GM21423 (cell line): ENCODE data around the gene ADGRE1.

Experiments
- ATAC-seq: cut with Tn5 transposase; IDR thresholded peaks from one replicate; pipeline ENCODE4 v1.9.1; 2021; ENCODE audit warnings: mild to moderate bottlenecking, moderate library complexity; ENCODE audit not compliant: unreplicated experiment

Gene ADGRE1

GRCh38 chr19:6947745-6948144, 60.4 kb downstream of the ADGRE1 start:
- ATAC-seq, result no peak

DNA sequence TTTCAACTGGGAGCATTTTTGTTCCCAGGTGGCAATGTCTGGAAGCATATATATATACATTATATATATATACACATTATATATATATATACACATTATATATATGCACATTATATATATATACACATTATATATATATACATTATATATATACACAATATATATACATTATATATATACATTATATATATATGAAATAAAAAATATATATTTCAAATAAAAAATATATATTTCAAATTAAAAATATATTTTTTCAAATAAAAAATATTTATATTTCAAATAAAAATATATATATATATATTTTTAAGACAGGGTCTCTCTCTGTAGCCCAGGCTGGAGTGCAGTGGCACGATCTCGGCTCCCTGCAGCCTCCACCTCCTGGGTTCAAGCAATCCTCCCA, 61.5 kb downstream of the ADGRE1 start:
- no peak for ATAC-seq

GRCh38 chr19:6952956-6953355, 65.6 kb downstream of the ADGRE1 start:
- ATAC-seq, result no peak

- no peak for ATAC-seq
Observed at GRCh38 chr19:6955082-6955481, 67.7 kb downstream of the ADGRE1 start.

- ATAC-seq, result no peak
Observed at GRCh38 chr19:6956573-6956972, 69.2 kb downstream of the ADGRE1 start.

DNA sequence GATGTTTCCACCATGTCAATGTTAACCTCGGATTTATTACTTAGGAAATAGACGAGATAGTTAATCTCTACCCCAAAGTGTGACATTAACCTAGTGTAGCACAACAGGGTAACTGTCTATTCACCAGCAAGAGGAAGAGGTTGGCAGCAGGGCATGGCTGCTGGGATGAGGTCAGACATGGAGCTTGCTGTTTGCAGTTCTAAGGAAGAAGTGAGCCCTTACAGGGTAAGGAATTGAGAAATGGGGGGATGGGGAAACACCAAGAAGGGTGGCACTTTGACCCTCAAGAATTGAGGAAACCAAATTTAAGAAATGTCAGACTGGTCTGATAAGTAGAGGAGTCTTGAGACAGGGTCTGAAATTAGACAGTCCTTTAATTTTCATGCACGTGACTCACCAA, 71.4 kb downstream of the ADGRE1 start:
- no peak for ATAC-seq

GRCh38 chr19:6963244-6963852, 76.0 kb downstream of the ADGRE1 start:
- no peak for ATAC-seq

- ATAC-seq, result no peak
Observed at GRCh38 chr19:6963937-6964336, 76.6 kb downstream of the ADGRE1 start.

- no peak for ATAC-seq
Observed at GRCh38 chr19:6967967-6968366, 80.6 kb downstream of the ADGRE1 start.

GRCh38 chr19:6969490-6969889, 82.1 kb downstream of the ADGRE1 start:
- no peak for ATAC-seq

DNA sequence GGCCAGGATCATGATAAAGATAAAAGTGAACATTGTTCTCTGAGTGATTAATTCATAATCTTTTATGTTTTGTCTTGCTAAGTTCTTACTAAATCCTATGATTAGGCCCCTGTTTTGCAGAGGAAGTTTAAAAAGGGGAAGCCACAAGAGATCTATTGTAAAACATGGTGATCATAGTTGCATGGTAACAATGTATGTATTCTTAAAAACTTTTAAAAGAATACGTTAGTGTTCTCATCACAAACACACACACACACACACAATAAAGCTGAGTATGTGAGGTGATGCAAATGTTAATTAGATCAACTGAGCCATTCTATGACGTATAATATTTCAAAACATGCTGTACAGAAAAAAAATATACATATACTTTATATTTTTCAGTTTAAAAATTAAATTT, 82.6 kb downstream of the ADGRE1 start:
- no peak for ATAC-seq

GRCh38 chr19:6970443-6970842, 83.1 kb downstream of the ADGRE1 start:
- no peak for ATAC-seq

DNA sequence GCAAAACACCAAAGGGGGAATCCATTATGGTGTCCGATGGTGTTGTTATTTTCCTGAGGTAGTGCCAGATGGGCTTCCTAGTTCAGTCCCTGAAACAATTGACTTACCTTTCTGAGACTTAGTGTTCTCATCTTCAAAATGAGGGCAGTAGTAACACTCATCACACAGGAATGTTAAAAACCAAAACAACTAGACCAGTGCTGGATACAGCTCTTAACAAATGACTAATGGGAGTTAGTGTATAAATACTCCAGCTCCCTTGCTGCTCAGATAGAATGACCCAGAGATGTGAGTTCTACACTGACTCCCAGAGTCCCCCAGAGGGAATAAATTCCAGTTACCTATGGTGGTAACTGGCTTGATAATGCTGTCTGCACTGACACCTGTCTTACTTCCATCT, 84.0 kb downstream of the ADGRE1 start:
- ATAC-seq, result no peak

DNA sequence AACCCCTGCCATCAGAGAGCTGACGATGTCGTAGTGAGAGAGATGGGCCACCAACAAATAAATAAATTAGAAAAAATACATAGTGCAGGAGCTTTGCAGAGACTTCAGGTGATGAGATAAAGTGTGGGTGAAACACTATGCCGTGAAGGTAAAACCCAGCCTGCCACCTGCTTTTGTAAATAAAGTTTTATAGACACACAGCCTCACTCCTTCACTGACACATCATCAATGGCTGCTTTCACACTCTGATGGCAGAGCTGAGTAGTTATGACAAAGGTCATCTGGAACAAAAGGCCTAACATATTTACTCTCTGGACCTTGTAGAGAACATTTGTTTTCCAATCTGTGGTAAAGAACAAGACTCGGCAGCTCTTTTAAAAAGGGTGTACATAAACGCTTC, 88.8 kb downstream of the ADGRE1 start:
- ATAC-seq, result no peak

DNA sequence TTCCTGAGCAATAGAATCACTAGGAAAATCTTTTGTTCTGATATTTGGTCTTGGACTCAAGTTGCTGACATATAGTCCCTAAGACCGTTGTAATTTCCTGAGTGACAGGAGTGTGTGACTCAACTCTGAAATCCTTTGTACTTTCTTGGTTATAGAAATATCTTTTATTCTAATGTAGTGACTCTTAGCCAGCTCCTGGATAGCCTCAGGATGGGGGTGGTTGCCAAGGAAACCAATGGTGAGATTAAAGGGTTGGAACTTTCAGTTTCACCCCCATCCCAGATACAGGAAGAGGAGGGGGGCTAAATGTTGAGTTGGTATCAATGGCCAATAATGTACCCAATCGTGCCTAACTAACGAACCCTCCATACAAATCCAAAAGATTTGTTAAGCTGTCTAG, 92.0 kb downstream of the ADGRE1 start:
- no peak for ATAC-seq

- ATAC-seq, result no peak
Observed at GRCh38 chr19:6983448-6983847, 96.1 kb downstream of the ADGRE1 start.

DNA sequence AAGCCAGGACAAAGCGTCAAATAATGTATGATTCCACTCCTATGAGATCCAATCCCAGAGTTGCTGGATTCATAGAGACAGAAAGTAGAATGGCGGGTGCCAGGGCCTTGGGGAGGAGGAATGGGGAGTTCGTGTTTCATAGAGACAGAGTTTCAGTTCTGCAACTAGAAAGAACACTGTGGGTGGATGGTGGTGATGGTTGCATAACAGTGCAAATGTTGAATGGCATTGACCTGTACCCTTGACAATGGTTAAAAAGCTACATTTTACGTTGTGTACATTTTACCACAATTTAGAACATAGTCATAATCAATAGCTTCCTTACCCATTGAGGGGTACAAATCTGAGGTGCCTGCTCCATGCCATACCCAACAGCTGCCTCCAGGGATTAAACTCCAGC, 100.5 kb downstream of the ADGRE1 start:
- ATAC-seq, result no peak

DNA sequence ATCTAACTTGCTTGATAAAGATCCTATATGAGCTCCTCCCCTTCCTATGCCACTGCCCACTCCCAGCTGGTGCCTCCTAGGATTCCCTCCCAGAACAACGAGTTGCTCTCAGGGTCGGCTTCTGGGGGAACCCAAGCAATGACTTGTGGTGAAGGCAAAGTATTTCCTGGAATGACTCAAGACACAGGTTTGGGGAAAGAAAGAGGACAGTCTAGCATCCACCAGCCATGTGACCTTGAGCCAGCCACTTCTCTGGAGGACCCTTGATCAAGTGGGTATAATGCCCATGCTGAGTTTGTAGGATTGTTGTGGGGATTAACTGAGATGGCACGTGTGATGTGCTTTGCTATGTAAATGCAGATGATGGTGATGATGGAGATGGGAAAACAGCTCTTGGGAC, 100.9 kb downstream of the ADGRE1 start:
- ATAC-seq, result no peak
